Epithelial cell of esophagus (primary cell): Measurements from ENCODE around the gene XK.

Experiments used
- DNase-seq: peaks from one replicate; pipeline ENCODE4 v3.0.0; 2010; ENCODE audit warnings: low read depth
- H3K4me3 ChIP-seq: 2 replicates; pipeline ENCODE4 v1.5.1; 2011; ENCODE audit warnings: mild to moderate bottlenecking, low read length, control low read depth
- TF ChIP-seq, protein P1 (sequence below): IDR thresholded peaks from 2 replicates; pipeline ENCODE4 v1.5.1; 2011; ENCODE audit warnings: low read depth, mild to moderate bottlenecking, low read length, control low read depth, inconsistent platforms; ENCODE audit not compliant: insufficient read depth; ENCODE audit errors: missing control alignments

Gene XK

DNA sequence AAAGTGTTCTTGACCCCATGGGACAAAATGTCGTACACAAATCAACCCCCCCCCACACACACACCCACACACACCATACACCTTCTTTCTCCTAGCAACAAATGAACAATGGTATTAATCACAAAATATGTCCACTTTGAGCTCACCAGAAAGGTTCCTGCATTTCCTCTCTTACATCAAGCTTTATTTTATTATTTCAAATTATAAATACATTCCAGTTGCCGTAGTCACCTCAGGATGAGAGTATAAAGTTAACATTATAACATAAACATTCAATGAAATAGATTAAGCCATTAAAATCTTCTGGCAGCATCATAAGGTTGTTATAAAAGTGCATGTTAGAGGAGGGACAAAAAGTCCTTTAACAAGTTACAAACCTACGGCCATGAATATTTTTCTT lies 7.3 kb downstream of the XK start:
- H3K4me3 ChIP-seq: no peak overlapping the region
- TF ChIP-seq, protein P1, sequence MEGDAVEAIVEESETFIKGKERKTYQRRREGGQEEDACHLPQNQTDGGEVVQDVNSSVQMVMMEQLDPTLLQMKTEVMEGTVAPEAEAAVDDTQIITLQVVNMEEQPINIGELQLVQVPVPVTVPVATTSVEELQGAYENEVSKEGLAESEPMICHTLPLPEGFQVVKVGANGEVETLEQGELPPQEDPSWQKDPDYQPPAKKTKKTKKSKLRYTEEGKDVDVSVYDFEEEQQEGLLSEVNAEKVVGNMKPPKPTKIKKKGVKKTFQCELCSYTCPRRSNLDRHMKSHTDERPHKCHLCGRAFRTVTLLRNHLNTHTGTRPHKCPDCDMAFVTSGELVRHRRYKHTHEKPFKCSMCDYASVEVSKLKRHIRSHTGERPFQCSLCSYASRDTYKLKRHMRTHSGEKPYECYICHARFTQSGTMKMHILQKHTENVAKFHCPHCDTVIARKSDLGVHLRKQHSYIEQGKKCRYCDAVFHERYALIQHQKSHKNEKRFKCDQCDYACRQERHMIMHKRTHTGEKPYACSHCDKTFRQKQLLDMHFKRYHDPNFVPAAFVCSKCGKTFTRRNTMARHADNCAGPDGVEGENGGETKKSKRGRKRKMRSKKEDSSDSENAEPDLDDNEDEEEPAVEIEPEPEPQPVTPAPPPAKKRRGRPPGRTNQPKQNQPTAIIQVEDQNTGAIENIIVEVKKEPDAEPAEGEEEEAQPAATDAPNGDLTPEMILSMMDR: no peak
- DNase-seq: no peak

DNA sequence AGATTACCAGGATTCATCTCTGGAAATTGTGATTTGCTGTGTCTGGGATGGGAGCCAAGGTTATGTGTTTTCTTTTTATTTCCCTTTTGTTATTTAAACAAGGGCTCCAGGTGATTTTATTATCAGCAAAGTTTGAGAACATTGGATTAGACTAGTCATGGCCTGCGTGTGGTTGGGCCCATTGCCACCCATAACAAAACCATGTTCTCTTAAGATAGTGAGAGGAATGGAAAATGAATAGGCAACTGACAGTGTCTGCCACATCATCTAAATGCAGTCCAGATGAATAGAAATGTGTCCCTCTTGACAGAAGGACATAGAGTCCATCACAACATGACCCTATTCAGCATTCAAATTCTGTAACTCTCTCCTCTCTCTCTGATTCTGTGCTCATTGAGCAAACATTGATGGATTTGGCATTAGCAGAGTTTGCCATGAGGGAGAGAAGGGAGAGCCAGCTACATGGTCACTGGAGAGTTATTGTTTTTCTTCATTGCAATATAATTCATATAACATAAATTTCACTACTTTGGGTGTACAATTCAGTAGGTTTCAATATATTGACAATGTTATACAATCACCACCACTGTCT lies 11.7 kb downstream of the XK start:
- H3K4me3 ChIP-seq: no peak overlapping the region
- TF ChIP-seq, protein P1: no peak
- peak; percentile 36 for DNase-seq

DNA sequence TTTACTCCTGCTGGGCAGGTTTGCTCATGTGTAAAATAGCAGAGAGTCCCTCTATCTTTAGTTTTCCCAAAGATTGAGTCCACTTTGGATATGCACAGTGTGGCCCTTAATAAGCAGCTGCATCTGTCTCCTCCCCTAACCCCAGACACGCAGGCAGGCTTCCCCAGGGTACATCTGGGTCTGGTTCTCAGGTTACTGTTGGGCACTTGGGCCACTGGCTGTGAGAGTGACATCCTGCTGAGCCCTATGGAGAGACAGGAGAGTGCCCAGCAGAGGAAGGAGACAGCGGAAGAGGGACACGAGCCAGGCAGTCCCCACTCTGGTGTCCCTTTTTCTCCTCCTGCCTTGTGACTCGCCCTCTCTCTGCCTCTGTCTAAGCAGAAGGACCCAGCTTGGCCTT lies 16.0 kb downstream of the XK start:
- no peak for DNase-seq
- TF ChIP-seq, protein P1: no peak
- H3K4me3 ChIP-seq: no peak overlapping the region

DNA sequence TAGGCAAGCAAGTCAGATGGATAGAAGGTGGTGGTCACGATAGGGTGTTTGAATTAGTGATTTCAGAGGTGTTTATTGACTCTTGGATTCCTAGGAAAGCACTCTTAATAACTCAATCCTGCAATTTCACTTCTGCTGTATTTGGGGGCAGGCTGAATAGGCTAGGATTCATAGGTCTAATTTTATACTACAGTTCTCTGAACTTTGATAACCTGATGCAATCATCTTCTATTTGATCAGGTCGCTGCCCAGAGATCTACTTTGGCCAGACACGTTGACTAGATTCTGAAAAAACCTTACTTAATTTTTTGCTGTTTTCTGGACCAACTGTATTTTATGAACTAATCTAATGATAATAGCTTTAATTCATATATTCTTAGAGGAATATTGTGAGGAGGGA lies 26.4 kb downstream of the XK start:
- TF ChIP-seq, protein P1: no peak
- DNase-seq: no peak
- H3K4me3 ChIP-seq: no peak overlapping the region

DNA sequence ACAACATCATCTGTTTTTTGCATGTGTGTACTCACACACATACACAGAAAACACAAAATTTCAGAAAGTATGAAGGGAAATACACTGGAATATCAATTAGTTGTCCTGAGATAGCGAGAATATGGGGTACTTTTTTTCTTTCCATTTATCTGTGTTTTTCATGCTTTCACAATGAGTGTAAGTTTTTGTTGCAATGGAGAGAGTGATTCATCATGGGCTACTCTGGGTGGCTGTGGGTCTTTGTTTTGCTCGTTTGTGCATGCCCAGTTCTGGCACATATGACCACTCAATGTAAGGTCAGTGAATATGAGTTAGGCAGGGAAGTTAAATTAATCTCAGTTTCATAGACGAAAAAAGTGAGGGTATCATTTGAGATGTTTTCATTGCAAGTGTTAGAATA lies 26.9 kb downstream of the XK start:
- DNase-seq: peak; percentile 60
- H3K4me3 ChIP-seq: no peak overlapping the region

DNA sequence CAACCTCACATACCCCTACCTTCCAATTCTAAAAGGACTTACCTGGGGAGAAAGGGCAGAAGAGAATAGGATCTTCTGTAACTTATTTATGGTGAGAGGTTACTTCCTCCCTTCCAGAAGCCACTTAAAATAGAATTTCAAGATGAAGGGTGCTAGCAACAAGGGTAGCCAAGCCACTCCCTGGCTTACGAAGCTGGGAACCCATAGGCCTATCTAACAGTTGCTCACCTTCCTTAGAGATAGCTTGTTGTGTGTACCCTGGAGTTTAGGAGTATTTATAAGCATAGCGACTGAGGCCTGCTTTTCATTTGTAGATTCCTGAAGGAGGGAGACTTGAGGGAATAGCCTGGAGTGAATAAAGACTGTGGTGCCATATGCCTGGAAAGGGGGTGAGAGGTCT lies 28.9 kb downstream of the XK start:
- DNase-seq: no peak
- H3K4me3 ChIP-seq: no peak overlapping the region
- TF ChIP-seq, protein P1: no peak

More for the DNA sequence above, 26.9 kb downstream of the XK start:
- TF ChIP-seq, protein P1: no peak

DNA sequence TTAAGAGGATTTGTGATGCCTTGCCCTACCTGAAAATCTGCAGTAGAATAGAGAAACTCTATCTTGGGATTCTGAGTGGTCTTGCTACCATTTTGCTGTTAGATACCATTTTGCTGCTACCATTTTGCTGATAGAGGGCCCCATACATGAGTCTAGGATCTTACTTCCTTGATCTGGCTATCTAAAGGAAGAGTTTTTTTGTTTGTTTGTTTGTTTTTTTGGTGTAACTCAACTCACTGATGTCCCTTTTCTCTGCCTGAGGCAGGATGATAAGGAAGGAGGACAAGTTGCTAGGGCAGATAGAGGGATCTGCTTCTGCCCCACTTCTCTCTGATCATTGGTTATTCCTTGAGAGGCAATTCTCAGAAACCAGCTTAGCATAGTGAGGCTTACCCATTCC lies 31.0 kb downstream of the XK start:
- DNase-seq: no peak
- H3K4me3 ChIP-seq: no peak overlapping the region
- TF ChIP-seq, protein P1: no peak
